T-helper 2 cell (primary cell): ENCODE data around the gene TRMT1.
A peak's percentile ranks its signal among the peaks of the same experiment; 100 is the strongest.

Experiments used
- DNase-seq, 5 experiments: peaks; one replicate each; pipeline versions ENCODE4 v3.0.0 to v3.0.0-alpha.2; 2012 to 2022

TRMT1 gene

DNA sequence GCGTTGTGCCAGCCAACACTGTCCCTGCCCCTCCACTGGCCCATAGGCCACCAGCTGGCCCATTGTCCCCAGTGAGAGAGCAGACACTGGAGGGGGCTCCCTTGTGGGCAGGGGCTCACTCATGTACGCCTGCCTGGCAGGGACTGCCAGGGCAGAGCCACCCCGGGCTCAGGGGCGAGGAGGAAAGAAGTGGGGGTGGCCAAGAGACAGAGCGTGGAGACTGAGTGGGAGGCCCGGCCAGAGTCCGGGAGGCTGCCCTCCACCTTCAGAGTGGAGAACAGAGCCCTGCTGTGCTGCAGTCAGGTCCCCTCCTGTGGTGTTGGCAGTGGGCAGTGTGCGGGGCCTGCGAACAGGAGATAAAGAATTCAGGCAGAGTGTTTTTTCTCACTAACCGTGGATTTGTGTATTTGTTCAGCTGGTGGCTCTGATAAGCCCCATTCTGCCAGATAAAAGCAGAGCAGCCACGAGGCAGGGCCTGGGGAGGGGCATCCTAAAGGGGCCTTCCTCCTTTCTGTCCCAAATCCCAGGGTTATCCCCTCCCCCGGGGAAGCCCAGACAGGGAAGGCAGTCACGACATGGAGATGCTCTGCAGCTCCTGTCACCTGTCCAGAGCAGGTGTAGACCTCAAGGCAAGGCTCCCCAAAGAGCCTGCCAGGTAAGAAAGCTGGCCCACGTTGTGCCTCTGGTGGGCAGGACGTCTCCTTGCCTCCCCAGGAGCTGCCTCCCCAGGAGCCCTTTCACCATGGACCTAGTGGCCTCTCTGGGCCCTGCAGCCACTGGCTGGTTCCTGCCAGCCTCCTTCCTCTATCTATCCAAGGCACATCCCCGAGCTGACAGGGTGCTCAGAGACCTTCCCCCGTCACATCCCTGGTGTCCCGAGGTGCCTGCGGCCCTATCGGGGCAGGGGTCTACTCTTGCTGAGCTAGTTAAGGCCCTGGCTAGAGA lies 46.9 kb downstream of the TRMT1 start:
- no peak for DNase-seq

- no peak for DNase-seq
Measured at GRCh38 chr19:13068085-13068846, 48.3 kb downstream of the TRMT1 start.

DNA sequence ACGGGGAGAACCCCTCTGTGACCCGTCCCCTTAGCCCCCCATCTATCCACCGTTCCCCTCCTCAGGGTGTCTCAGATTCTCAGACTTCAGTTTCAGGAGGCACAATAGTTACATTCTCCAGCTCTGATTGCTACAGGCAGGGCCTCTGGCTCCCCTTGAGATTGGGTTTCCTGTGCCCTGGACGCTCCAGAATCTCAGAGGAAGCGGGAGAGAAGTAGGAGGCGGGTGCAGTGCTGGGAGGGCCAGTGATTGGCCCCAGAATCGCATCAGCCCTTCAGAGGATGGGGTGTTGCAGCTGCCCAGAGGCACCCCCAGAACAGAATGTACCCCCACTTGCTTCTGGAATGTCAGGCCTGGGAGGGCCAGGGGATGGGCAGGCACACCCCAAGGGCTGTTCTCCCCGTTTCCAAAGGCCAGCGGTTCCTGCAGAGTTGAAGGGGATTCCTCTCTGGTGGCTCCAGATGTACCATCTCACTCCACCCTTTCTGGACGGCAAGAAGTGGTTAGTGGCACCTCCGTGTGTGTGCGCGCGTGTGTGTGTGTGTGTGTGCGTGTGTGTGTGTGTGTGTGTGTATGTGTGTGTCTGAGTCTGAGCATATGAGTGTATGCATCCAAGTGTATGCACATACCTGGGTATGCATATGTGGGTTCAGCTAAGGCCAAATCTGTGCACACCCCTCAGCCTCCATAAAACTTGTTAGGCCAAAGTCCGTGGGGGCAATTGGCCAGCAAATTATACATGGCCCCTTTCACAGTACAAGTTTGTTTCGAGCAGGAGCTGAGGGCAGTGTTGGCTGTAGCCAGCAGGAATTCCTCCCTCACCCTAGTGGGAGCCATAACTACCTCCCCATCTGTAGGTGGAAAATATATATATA lies 49.4 kb downstream of the TRMT1 start:
- no peak for DNase-seq

DNA sequence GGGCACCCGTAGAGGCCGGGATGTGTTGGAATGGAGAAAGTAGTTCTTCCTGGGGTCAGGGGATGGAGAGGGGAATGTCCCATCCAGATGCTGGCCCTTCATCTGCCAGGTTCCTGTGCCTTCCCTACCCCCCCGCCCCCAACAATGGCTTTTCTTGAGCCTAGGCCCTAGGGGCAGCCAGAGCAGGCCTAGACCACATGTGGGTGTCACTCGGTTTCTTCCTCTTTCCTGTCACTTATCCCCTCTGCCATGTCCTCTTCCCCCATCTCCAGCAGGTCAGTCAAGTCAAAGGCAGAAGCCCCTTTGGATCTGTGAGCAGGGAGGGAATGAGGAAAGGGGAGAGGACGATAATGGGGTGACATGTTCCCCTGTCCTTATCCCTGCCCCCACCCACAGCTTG lies 50.3 kb downstream of the TRMT1 start:
- no peak for DNase-seq

DNA sequence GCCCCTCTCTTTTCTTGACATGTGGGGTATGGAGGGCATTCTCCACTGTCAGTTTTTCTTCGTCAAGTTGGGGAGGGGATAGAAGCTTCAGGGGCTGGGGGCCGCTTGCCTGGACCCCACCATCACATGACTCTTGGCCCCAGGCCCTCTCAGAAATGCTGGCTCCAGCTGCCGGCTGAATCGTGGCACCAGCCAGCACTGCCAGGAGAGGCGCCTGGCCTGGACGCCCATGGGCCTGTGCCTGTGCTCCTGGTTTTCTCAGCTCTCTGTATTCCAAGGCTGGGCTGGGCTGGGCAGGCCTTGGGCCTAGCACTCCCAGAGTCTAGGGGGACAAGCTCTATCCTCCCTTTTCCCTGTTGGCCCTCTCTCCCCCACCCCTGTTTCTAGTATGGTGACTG lies 52.4 kb downstream of the TRMT1 start:
- no peak for DNase-seq

DNA sequence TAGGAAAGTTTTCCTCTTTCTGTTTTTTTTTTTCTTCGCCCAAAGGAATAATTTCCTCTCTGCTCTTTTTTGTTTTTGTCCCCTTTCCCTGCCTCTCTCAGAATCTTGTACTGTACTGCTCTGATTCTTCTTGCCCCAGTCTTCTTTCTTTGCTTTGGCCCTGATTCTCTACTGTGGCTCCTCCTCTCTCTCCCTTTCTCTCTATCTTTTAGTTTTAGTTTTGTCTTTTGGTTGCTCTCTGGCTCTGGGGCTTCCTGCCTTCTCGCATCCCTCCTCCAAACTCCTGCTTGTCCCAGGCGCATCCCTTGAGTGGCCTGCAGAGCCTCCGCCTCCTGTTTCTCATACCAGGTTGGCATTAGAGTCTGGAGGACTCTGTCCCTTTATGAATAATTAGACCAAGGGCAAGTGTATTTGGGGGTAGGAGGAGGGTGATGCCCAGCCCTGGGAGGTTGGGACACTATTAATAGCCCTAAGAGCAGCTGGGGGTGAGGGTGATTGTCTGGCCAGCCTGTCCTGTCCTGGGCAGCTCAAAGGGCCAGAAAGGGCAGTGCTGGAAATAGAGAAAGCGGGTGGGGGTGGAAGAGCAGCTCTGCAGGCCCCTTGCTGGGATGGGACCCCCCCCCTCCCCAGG lies 53.0 kb downstream of the TRMT1 start:
- DNase-seq = no peak

DNA sequence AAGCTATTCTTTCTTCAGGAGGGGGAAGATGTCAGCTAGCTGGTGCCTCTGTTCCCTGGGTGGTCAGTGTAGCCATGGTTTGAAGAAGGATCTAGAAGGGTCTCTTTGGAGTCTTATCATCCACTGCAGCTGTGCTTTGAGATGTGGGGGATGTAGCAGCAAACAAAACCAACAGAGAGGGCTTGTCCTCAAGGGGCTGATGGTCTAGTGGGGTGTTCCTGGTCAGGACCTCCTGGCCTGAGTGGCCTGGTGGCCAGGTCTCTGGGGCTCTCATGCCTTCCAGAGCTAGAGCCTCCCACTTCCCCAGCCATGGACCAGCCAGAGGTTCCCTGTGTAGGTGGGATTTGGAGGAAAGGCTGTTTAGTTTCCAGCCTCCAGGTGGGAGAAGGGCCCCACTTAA lies 54.2 kb downstream of the TRMT1 start:
- no peak for DNase-seq

- peak; percentile 56 to 71 (median 60) for DNase-seq
Measured at GRCh38 chr19:13060964-13061927, 55.3 kb downstream of the TRMT1 start.

DNA sequence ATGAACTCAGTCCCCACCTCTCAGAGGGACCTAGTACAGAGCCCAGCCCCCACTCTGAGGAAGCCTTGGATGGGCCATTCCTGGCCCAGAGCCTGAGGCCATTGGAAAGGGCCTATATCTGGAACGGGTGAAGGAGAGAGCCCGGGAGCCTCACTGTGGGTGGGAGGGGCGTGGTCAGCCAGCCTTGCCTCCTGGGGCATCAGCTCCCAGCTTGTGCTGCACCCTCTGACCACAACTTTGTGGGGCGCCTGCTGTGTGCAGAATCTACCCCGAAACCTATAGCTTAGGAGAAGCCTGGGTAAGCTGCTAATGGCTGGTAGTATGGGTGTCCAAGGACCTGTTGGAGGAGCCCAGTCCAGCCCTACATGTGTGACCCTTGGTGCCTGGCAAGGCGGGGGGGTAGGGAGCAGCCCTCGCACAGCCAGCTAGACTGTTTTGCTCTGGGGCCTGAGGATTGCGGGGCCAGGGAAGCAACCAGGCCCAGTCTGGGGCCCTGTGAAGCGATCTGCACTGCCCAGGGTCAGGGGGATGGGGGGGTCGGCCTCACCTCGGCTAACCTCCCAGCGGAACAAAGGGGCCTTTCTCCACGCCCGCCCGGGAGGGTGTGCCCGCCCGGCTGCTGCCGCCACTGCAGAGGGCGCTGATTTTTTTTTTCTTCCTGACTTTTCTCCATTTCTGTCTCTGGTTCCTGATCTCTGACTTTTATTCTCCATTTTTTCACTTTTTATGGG lies 56.1 kb downstream of the TRMT1 start:
- no peak for DNase-seq

DNA sequence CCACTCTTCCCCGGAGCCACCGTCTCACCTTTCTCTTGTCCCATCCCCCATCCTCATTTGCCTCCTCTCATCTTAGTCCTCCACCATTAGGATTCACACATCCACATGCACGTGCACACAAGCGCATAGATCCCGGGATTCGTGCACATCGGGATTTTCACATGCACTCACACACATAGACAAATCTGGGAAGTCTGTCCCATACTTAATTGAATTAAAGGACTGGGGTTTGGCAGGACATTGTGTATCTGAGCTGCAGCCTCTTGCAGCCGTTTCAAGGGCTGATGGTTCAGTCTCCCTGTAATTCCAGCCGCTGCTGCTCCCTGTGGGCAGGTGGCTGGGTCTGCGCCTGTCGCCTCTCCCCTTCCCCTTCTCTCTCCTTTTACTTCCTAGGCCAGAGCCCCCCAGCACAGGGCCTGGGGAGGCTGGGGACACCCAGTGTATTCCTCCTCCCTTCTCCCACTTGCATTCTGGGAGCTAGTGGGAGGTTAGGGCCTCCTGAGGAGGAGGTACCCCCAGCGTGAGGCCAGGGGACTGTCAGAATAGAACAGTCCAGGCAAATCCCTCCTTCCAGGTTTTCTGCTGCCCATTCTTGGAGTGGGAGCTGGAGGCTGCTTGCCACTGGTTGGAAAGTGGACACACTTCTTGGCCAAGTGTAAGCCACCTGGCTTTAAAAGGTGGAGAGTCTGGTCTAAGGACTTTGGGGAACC lies 57.4 kb downstream of the TRMT1 start:
- no peak for DNase-seq

- no peak for DNase-seq
Measured at GRCh38 chr19:13057744-13058143, 58.8 kb downstream of the TRMT1 start.

- DNase-seq = no peak
Measured at GRCh38 chr19:13057147-13057572, 59.4 kb downstream of the TRMT1 start.

DNA sequence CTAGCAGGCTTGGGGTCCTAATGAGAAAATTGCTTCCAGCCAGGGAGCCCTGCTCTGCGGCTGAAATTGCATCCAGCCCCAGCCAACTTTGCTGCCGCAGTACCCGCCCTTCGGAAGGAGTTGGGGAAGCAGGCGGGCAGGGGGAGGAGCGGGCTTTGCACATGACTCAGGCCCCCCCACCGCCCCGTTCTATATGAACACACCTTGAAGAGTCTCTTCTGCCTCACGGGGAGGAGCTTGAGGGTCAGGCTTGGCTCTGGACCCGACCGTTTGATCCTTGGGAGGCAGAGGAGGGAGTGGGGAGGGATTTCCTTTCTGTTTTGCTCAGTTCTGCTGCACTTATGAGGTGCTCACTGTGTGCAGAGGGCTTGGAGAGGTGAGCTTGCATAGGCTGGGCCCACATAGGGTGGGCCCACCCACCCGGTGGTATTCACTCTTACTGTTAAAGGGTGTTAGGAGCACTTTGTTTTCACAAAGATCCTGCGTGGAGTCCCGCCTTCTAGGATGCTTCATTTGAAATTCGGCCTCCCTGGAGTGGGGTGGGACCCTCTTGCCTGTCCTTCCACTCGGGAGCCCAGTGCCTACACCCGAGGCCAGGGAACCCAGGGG lies 60.4 kb downstream of the TRMT1 start:
- DNase-seq = no peak

- no peak for DNase-seq
Measured at GRCh38 chr19:13055213-13056051, 61.1 kb downstream of the TRMT1 start.
